NCI-H2196 treated with DMSO at 0.1 percent for 48 hours (cell line): ENCODE data around the gene ZNF610.

ENCODE experiments used
- DNase-seq: peaks from one replicate; lab custom pipeline; 2025; ENCODE audit not compliant: unreplicated experiment; lab: John Stamatoyannopoulos, UW

Gene ZNF610

DNA sequence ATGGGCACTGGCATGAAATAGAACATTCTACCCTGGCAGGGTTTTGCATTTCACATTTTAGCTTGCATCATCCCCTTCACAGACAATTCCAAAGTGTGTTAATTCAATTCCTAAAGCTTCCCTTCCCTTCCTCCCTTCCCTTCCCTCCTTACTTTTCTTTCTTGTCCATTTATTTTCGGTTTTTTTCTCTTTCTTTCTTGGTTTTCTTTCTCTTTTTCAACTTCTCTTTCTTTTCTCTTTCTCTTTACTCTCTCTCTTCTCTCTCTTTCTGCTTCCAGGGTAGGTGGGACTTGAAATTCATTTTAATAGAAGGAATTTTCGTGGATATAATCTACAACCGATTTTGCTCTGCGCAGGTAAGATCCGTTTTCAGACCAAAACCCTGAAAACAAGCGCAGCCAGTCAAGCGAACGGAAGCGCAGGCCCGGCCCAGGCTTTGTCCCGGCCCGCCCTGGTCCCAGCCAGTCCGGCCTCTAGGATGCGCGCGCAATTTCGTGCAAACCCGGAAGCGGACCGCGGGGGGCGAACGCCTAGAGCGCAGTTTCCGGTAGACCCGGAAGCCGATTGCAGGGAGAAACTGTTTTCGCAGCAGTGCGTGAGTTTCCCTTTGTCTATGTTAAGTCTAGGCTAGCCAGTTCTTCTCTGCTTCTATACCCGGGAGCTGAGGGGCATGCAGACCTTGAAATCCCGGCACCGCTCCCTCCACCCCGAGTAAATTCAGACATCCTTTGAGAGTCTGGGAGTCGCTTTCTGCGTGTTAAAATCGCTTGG is 61.5 kb downstream of the ZNF610 start, which contains the start of gene ZNF528:
Gene ZNF528 (plus strand): TSS at position 540 of the 771 bp plus-strand sequence. CDS start 4,165 bp downstream, outside the sequence.
- peak; percentile 81 for DNase-seq

GRCh38 chr19:52398081-52398441 is 62.0 kb downstream of the ZNF610 start:
- DNase-seq = no peak

DNA sequence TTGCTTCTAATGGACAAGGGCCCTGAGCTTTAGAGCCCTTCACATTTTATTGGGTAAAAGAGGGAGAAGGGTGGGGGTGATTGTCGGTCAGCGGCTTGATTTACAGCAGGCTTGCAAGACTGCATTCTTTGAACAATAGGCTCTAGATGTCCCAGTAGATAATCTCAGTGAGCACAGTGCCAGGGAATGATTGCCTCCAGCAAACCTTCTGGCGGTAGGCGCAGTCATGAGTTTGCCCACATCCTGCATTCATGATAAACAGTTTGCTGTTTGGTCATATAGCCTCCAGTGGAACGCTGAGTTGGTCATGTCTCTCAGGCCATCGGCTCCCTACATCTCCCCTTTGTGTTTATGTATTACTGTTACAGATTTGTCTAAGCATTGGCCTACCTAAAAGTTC is 74.2 kb downstream of the ZNF610 start:
- DNase-seq = no peak

DNA sequence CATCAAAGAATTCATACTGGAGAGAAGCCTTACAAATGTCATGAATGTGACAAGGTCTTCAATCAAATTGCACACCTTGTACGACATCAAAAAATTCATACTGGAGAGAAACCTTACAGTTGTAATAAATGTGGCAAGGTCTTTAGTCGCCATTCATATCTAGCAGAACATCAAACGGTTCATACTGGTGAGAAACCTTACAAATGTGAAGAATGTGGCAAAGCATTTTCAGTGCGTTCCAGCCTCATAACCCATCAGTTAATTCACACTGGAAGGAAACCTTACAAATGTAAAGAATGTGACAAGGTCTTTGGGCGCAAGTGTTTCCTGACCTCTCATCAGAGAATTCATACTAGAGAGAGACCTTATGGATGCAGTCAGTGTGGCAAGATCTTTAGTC is 79.7 kb downstream of the ZNF610 start:
- no peak for DNase-seq
